ENCODE results near the gene NBEA. TPM values are rescaled to one million over a fixed set of nuclear protein-coding genes. Genes with fewer than 3 reads are reported as not detected.

NBEA gene
- total and polyA plus RNA-seq, 12 donors: 3.1 to 19.7 (median 14.2) TPM

GRCh38 chr13:35285677-35286076 lies 343.6 kb downstream of the NBEA start:
- intact Hi-C loops (cut with DNase I): no loop called here
- TF ChIP-seq POLR2A (IDR thresholded peaks at IDR 0.05) (no peak), CTCF (IDR thresholded peaks at IDR 0.05) (no peak)
- no peak overlapping the region for H3K4me3 ChIP-seq
- no peak for DNase-seq
- no peaks in the 10 kb centered on the region for H3K9me3 ChIP-seq (replicated peaks in 1 of 3)
- H3K36me3 ChIP-seq (replicated peaks in 1 of 2): no peaks in the 10 kb centered on the region
- H3K27me3 ChIP-seq: no peaks in the 10 kb centered on the region
- 81 to 88% (median 84%) methylated on average over 4 of the region's 4 CpGs for WGBS, 4 donors
- no peaks in the 10 kb centered on the region for H3K4me1 ChIP-seq (replicated peaks in 1 of 2)
- H3K27ac ChIP-seq: no peak overlapping the region

GRCh38 chr13:35292329-35292728 lies 350.3 kb downstream of the NBEA start:
- 50 to 94% (median 89%) methylated on average over 1 of the region's 1 CpG for WGBS, 4 donors
- H3K27me3 ChIP-seq: no peaks in the 10 kb centered on the region
- no peaks in the 10 kb centered on the region for H3K4me1 ChIP-seq (replicated peaks in 1 of 2)
- intact Hi-C loops (cut with DNase I): no loop called here
- no peaks in the 10 kb centered on the region for H3K9me3 ChIP-seq (replicated peaks in 1 of 3)
- no peak for DNase-seq
- H3K27ac ChIP-seq: no peak overlapping the region
- TF ChIP-seq CTCF (IDR thresholded peaks at IDR 0.05) (no peak), POLR2A (IDR thresholded peaks at IDR 0.05) (no peak)
- H3K4me3 ChIP-seq: no peak overlapping the region
- no peaks in the 10 kb centered on the region for H3K36me3 ChIP-seq (replicated peaks in 1 of 2)

GRCh38 chr13:35293579-35294226 lies 351.6 kb downstream of the NBEA start:
- TF ChIP-seq CTCF (IDR thresholded peaks at IDR 0.05) (no peak), POLR2A (IDR thresholded peaks at IDR 0.05) (no peak)

GRCh38 chr13:35309706-35310105 lies 367.6 kb downstream of the NBEA start:
- TF ChIP-seq CTCF (IDR thresholded peaks at IDR 0.05): no peak
- no peak for TF ChIP-seq POLR2A (IDR thresholded peaks at IDR 0.05)
- no peak overlapping the region for H3K4me3 ChIP-seq
- no peaks in the 10 kb centered on the region for H3K9me3 ChIP-seq (replicated peaks in 1 of 3)
- intact Hi-C loops (cut with DNase I): no loop called here
- no peaks in the 10 kb centered on the region for H3K4me1 ChIP-seq (replicated peaks in 1 of 2)
- 93 to 96% (median 93%) methylated on average over 2 of the region's 2 CpGs for WGBS, 4 donors
- no peak for DNase-seq
- H3K36me3 ChIP-seq (replicated peaks in 1 of 2): no peaks in the 10 kb centered on the region
- no peaks in the 10 kb centered on the region for H3K27me3 ChIP-seq
- no peak overlapping the region for H3K27ac ChIP-seq

More at GRCh38 chr13:35293579-35294226, 351.6 kb downstream of the NBEA start:
- Histone ChIP-seq H3K27ac (no peak overlapping the region), H3K36me3 (replicated peaks in 1 of 2) (no peaks in the 10 kb centered on the region), H3K4me1 (replicated peaks in 1 of 2) (no peaks in the 10 kb centered on the region), H3K27me3 (no peaks in the 10 kb centered on the region), H3K9me3 (replicated peaks in 1 of 3) (no peaks in the 10 kb centered on the region), H3K4me3 (no peak overlapping the region)
- intact Hi-C loops (cut with DNase I): no loop called here
- no peak for DNase-seq
